Hepatocyte (in vitro differentiated cells): ENCODE data around the gene AGAP1. TPM values are rescaled to one million over a fixed set of nuclear protein-coding genes. Genes with fewer than 3 reads are reported as not detected.

Experiments
- DNase-seq: peaks from one replicate; pipeline ENCODE4 v3.0.0-alpha.2; 2016; ENCODE audit warnings: low spot score
- H2AFZ ChIP-seq: fragments of 200-600 bp; sonication (generic); 2 replicates; pipeline ENCODE4 v1.6.0; 2016; ENCODE audit warnings: antibody characterized with exemption, mild to moderate bottlenecking
- H3K27ac ChIP-seq: fragments of 200-600 bp; sonication (generic); 2 replicates; pipeline ENCODE4 v1.5.1; 2016; ENCODE audit warnings: mild to moderate bottlenecking
- H3K27me3 ChIP-seq: fragments of 200-600 bp; sonication (generic); 2 replicates; pipeline ENCODE4 v1.6.1; 2016
- H3K36me3 ChIP-seq: fragments of 200-600 bp; sonication (generic); replicated peaks from 2 replicates; pipeline ENCODE4 v1.5.1; 2016; ENCODE audit warnings: low read depth; ENCODE audit not compliant: insufficient read depth
- H3K4me1 ChIP-seq: fragments of 200-600 bp; sonication (generic); 2 replicates; pipeline ENCODE4 v1.5.1; 2016; ENCODE audit warnings: mild to moderate bottlenecking, moderate library complexity; ENCODE audit not compliant: insufficient read depth
- H3K4me2 ChIP-seq: fragments of 200-600 bp; sonication (generic); 2 replicates; pipeline ENCODE4 v1.6.0; 2016
- H3K4me3 ChIP-seq: fragments of 200-600 bp; sonication (generic); 2 replicates; pipeline ENCODE4 v1.5.1; 2016; ENCODE audit warnings: mild to moderate bottlenecking
- H3K79me2 ChIP-seq: fragments of 200-600 bp; sonication (generic); 2 replicates; pipeline ENCODE4 v1.6.0; 2017; ENCODE audit warnings: mild to moderate bottlenecking
- H3K9me2 ChIP-seq: fragments of 200-600 bp; sonication (generic); replicated peaks from 2 replicates; pipeline ENCODE4 v1.6.0; 2017; ENCODE audit warnings: mild to moderate bottlenecking; ENCODE audit not compliant: insufficient read depth
- H3K9me3 ChIP-seq: fragments of 200-600 bp; sonication (generic); 2 replicates; pipeline ENCODE4 v1.5.1; 2016; ENCODE audit warnings: low read depth, mild to moderate bottlenecking
- H4K20me1 ChIP-seq: fragments of 200-600 bp; sonication (generic); 2 replicates; pipeline ENCODE4 v1.6.0; 2016; ENCODE audit warnings: mild to moderate bottlenecking; ENCODE audit not compliant: insufficient read depth, poor library complexity, severe bottlenecking
- EZH2 ChIP-seq: fragments of 200-600 bp; sonication (generic); IDR thresholded peaks from 2 replicates; pipeline ENCODE4 v1.6.1; 2016; ENCODE audit warnings: antibody characterized with exemption, mild to moderate bottlenecking, borderline replicate concordance
- EZH2phosphoT487 ChIP-seq: fragments of 200-600 bp; sonication (generic); IDR thresholded peaks from one replicate; pipeline ENCODE4 v1.6.1; 2018; ENCODE audit warnings: antibody characterized with exemption, mild to moderate bottlenecking, low read depth, moderate library complexity; ENCODE audit not compliant: unreplicated experiment, severe bottlenecking
- WGBS: methylation state at CpG from one replicate; pipeline ENCODE4 v1.1.6; 2016; ENCODE audit warnings: low lambda C conversion rate; ENCODE audit errors: missing lambda C conversion rate; 5-methylcytosine and 5-hydroxymethylcytosine counted together
- polyA plus RNA-seq: library from polyadenylated mRNA; unstranded; fragments of >200 nt; fragmentation: Nextera tagmentation; extraction: Ambion mirVana; gene quantifications from 2 replicates; pipeline ENCODE4 v1.2.1, GENCODE V29; 2016
- total RNA-seq: library from RNA; depleted of rRNA; stranded (reverse); fragments of >200 nt; gene quantifications from 2 replicates; pipeline ENCODE4 v1.2.3, GENCODE V29; 2014
- TF ChIP-seq, protein P1 (sequence below): fragments of 200-600 bp; sonication (generic); IDR thresholded peaks from 2 replicates; pipeline ENCODE4 v1.5.1; 2016; ENCODE audit warnings: antibody characterized with exemption, mild to moderate bottlenecking; ENCODE audit not compliant: poor library complexity

AGAP1 gene
- total and polyA plus RNA-seq, 2 experiments from 2014 or later: 12.1 to 20.0 TPM

- no peaks in the 10 kb centered on the region for H3K9me2 ChIP-seq
- TF ChIP-seq EZH2: no peak
- TF ChIP-seq, protein P1, sequence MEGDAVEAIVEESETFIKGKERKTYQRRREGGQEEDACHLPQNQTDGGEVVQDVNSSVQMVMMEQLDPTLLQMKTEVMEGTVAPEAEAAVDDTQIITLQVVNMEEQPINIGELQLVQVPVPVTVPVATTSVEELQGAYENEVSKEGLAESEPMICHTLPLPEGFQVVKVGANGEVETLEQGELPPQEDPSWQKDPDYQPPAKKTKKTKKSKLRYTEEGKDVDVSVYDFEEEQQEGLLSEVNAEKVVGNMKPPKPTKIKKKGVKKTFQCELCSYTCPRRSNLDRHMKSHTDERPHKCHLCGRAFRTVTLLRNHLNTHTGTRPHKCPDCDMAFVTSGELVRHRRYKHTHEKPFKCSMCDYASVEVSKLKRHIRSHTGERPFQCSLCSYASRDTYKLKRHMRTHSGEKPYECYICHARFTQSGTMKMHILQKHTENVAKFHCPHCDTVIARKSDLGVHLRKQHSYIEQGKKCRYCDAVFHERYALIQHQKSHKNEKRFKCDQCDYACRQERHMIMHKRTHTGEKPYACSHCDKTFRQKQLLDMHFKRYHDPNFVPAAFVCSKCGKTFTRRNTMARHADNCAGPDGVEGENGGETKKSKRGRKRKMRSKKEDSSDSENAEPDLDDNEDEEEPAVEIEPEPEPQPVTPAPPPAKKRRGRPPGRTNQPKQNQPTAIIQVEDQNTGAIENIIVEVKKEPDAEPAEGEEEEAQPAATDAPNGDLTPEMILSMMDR: no peak
- no peak for TF ChIP-seq EZH2phosphoT487
- no peak overlapping the region for H2AFZ ChIP-seq
- no peak overlapping the region for H3K27ac ChIP-seq
- peaks cover 6% of the 10 kb centered on the region for H4K20me1 ChIP-seq
- H3K4me2 ChIP-seq: no peak overlapping the region
- WGBS: 78% methylated on average over 13 of the region's 13 CpGs
- DNase-seq: no peak
- no peaks in the 10 kb centered on the region for H3K9me3 ChIP-seq
- no peak overlapping the region for H3K4me3 ChIP-seq
- H3K79me2 ChIP-seq: peaks cover 70% of the 10 kb centered on the region
- H3K36me3 ChIP-seq: no peaks in the 10 kb centered on the region
- H3K27me3 ChIP-seq: no peaks in the 10 kb centered on the region
- no peaks in the 10 kb centered on the region for H3K4me1 ChIP-seq
These were observed 207.6 kb downstream of the AGAP1 start for GRCh38 chr2:235701206-235701981.

DNA sequence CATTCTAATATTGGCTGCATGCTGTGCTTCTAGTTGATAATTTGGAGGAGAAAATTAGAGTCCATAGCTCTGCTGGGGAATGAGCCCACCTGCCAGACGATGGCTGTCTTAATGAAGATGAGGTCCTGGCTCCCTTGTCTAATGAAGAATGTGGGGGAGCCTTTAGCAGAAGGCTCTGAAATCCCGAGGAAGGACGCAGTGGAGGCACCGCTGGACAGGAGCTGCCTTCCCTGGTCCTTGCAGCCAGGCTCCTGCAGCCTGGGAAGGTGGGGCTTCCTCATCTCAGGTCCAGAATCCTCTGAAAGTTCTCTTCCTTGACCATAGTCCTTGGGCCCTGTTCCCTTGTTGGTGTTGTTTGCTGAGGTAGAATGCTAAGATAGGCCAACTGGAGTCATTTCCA is 208.3 kb downstream of the AGAP1 start:
- Histone ChIP-seq H3K36me3 (no peaks in the 10 kb centered on the region), H3K4me3 (no peak overlapping the region), H3K9me3 (no peaks in the 10 kb centered on the region), H2AFZ (no peak overlapping the region), H3K4me2 (no peak overlapping the region), H3K27me3 (no peaks in the 10 kb centered on the region), H3K4me1 (no peaks in the 10 kb centered on the region), H3K27ac (no peak overlapping the region), H4K20me1 (peaks cover 6% of the 10 kb centered on the region), H3K9me2 (no peaks in the 10 kb centered on the region), H3K79me2 (peaks cover 70% of the 10 kb centered on the region)
- no peak for DNase-seq
- TF ChIP-seq EZH2 (no peak), EZH2phosphoT487 (no peak)
- 90% methylated on average over 4 of the region's 4 CpGs for WGBS

DNA sequence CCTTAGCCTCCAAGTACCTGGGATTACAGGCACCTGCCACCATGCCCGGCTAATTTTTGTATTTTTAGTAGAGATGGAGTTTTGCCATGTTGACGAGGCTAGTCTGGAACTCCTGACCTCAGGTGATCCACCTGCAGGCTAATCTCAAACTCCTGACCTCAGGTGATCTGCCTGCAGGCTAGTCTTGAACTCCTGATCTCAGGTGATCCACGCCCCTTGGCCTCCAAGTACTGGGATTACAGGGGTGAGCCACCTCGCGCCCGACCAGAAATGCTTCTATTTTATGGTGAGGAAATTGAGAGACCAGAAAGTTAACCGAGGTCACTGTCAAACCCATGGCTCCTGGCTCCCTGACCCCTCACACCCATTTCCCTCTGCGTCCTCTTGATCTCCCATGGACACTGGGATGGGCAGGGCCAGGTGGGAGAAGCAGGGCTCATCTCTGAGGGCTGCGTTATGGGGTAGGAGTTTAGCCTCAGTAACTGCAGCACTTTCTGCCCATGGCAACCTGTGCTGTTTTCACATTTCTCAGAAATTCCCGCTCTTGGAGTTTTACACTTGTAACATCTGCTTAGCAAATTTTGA is 210.0 kb downstream of the AGAP1 start:
- WGBS: 99% methylated on average over 10 of the region's 10 CpGs
- no peak overlapping the region for H3K27ac ChIP-seq
- no peak overlapping the region for H3K4me3 ChIP-seq
- no peaks in the 10 kb centered on the region for H3K9me2 ChIP-seq
- TF ChIP-seq, protein P1: no peak
- no peak for TF ChIP-seq EZH2
- TF ChIP-seq EZH2phosphoT487: no peak
- peaks cover 5% of the 10 kb centered on the region for H3K4me1 ChIP-seq
- no peaks in the 10 kb centered on the region for H3K36me3 ChIP-seq
- H3K27me3 ChIP-seq: no peaks in the 10 kb centered on the region
- no peaks in the 10 kb centered on the region for H3K9me3 ChIP-seq
- no peak overlapping the region for H2AFZ ChIP-seq
- H4K20me1 ChIP-seq: peaks cover 6% of the 10 kb centered on the region
- H3K79me2 ChIP-seq: peaks cover 64% of the 10 kb centered on the region
- H3K4me2 ChIP-seq: no peak overlapping the region
- DNase-seq: no peak

DNA sequence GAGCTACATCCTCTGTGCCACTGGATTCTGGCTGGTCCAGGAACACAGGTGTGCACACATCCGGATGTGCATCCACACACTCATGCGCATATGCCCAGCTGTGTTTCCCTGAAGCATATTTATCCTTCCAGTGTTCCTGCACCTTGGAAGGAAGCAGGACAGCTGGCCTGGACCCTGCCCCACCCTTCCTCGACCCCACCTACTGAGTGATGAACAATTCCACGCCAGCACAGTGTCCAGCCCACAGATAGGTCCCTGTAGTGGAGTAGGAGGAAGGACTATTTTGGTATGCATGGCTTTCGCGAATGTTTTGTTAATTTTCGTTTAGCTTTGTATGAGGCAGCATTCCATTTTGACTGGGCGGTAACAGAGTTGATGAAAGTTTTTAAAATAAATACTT is 211.5 kb downstream of the AGAP1 start:
- Histone ChIP-seq H3K4me2 (no peak overlapping the region), H3K27ac (no peak overlapping the region), H2AFZ (no peak overlapping the region), H4K20me1 (peaks cover 4% of the 10 kb centered on the region), H3K9me2 (no peaks in the 10 kb centered on the region), H3K79me2 (peaks cover 52% of the 10 kb centered on the region), H3K9me3 (no peaks in the 10 kb centered on the region), H3K4me1 (peaks cover 11% of the 10 kb centered on the region), H3K27me3 (no peaks in the 10 kb centered on the region), H3K36me3 (no peaks in the 10 kb centered on the region), H3K4me3 (no peak overlapping the region)
- DNase-seq: no peak
- TF ChIP-seq EZH2 (no peak), EZH2phosphoT487 (no peak)
- TF ChIP-seq, protein P1: no peak
- 94% methylated on average over 8 of the region's 8 CpGs for WGBS
